Stomach (tissue), 4 donors: Measurements from ENCODE around the gene DHRS1.

Experiments used
- EP300 ChIP-seq: sonication (generic); formaldehyde crosslinking; IDR thresholded peaks from one replicate; pipeline ENCODE4 v1.6.1; 2017; ENCODE audit warnings: antibody characterized with exemption
- POLR2A ChIP-seq, 4 donors: fragments of 450-650 bp; IDR thresholded peaks; one replicate each; pipeline ENCODE4 v1.6.1; 2016; ENCODE audit warnings: antibody characterized with exemption in 4 of 4, control low read depth in 2 of 4, mild to moderate bottlenecking in 1 of 4, moderate library complexity in 1 of 4
- TF ChIP-seq, protein P1 (sequence below), 7 experiments: fragments of 450-650 bp in 4 of 7; fragments of 200-600 bp in 3 of 7; sonication (generic) in 3 of 7; IDR thresholded peaks; one replicate each; pipeline ENCODE4 v1.5.1; 2016 to 2019; ENCODE audit warnings: antibody characterized with exemption in 7 of 7, control low read depth in 2 of 7, mild to moderate bottlenecking in 1 of 7

DNA sequence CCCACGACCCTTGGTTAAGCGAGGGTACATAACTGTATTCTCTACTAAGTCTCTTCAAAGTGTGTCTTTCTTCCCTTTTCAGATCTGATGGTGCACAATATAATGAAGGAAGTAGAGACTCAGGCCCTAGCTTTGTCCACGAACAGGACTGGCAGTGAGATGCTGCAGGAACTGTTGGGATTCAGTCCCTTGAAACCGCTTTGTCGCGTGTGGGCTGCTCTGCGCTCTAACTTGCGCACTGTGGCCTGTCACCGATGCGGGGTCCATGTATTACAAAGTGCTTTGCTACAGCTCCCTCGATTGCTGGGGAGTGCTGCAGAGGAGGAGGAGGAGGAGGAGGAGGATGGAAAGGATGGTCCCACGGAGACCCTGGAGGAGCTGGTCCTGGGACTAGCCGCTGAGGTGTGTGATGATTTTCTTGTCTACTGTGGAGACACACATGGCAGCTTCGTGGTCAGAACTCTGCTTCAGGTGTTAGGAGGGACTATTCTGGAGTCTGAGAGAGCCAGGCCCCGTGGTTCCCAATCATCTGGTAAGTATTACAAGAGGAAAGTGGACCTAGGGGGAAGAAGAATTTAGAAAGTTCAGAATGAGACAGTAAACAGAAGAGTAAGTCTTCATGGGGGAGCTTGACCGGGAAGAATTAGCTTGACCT is 873 bp upstream of the DHRS1 start:
- TF ChIP-seq POLR2A (IDR thresholded peaks at IDR 0.05) (no peak), EP300 (no peak)
- TF ChIP-seq, protein P1, sequence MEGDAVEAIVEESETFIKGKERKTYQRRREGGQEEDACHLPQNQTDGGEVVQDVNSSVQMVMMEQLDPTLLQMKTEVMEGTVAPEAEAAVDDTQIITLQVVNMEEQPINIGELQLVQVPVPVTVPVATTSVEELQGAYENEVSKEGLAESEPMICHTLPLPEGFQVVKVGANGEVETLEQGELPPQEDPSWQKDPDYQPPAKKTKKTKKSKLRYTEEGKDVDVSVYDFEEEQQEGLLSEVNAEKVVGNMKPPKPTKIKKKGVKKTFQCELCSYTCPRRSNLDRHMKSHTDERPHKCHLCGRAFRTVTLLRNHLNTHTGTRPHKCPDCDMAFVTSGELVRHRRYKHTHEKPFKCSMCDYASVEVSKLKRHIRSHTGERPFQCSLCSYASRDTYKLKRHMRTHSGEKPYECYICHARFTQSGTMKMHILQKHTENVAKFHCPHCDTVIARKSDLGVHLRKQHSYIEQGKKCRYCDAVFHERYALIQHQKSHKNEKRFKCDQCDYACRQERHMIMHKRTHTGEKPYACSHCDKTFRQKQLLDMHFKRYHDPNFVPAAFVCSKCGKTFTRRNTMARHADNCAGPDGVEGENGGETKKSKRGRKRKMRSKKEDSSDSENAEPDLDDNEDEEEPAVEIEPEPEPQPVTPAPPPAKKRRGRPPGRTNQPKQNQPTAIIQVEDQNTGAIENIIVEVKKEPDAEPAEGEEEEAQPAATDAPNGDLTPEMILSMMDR (IDR thresholded peaks at IDR 0.05), result no peak
